Dedifferentiated amniotic fluid mesenchymal stem cell (primary cell): ENCODE measurements around the gene RTF2.
"Not testable (repeated sequence)": the region's sequence is repeated elsewhere in the genome, so short reads cannot be mapped to it uniquely, and the experiment has no call there.

Experiments used
- DNase-seq: peaks from one replicate; pipeline ENCODE4 v3.0.0-alpha.2; 2016; ENCODE audit errors: extremely low spot score

RTF2 gene

DNA sequence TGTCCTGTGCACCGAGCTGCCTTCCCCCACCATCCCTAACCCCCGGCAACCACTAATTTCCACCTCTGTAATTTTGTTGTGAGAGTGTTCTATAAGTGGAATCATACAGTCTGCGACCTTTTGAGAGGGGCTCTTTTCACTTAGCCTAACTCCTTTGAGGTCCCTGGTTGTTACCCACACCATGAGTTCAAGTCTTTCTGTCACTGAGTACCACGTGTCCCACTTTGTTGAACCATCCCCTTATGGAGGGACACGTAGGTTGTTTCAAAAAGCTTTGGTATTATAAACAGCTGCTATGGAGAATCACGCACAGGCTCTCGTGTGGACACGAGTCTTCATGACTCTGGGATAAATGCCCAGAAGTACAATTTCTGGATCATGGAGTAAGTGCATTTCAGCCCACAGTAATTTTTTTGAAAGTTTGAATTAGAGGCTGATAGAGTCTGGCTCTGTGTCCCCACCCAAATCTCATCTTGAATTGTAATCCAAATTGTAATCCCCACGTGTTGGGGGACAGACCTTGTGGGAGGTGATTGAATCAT, 74.1 kb downstream of the RTF2 start:
- no peak for DNase-seq

DNA sequence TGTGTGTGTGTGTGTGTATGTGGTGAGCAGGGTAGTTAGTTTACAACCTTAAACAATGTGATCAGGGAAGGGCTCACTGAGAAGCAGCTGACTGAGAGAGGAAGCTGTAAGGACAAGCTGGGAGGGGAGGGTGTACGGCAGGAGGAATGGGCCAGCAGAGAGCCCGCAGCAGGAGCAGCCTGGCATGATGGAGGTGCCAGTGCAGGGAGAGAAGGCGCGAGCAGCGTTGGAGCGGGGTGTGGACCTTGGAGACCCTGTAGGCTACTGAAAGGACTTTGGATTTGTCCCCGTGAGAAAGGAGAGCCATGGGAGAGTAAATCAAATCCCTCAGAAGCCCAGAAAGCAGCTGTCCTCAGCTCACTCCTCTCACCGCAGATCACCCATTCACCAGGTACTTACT, 83.1 kb downstream of the RTF2 start:
- no peak for DNase-seq

DNA sequence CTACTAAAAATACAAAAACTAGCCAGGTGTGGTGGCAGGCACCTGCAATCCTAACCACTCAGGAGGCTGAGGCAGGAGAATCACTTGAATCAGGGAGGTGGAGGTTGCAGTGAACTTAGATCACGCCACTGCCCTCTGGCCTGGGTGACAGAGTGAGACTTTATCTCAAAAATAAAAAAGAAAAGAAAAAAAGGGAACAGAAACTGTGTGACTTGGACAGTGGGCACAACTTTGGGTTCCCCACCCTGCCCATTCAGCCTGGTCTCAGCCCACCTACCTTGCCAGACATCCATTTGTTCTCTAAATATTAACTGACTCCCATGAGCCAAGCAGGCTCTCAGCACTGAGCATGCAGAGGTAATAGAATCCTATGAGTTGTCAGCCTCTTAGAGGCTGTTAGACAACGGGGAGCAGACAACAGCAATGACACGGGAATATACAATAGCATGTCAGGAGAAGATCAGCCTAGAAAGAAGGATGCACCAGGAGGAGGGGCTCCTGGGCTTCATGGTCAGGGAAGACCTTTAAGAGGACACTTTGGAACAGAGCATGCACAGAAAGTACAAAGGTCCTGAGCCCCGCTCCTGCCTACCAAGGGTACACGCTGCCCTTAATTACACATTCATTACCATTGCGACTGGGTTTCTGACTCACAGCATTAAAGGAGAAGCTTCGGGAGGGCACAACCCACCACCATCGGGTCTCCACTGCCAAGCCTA, 84.6 kb downstream of the RTF2 start:
- no peak for DNase-seq

DNA sequence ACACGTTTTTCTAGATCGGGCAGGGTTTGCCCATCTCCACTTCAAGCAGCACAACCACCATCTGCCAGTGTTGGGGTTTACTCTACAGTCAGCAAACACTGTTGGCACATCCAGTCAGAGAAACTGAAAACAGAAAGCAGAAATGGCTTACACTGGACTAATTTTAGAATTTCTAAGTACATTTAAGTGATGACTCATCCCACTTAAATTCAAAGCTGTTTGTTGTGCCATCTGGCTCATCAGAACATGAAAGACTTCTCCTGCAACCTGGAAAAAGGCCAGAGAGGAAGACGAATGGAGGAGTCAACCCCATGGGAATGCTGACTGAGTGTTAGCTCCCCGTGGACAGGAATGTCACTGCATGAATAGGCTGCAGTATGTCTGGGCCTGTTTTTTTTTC, 86.4 kb downstream of the RTF2 start:
- DNase-seq: peak; percentile 86

DNA sequence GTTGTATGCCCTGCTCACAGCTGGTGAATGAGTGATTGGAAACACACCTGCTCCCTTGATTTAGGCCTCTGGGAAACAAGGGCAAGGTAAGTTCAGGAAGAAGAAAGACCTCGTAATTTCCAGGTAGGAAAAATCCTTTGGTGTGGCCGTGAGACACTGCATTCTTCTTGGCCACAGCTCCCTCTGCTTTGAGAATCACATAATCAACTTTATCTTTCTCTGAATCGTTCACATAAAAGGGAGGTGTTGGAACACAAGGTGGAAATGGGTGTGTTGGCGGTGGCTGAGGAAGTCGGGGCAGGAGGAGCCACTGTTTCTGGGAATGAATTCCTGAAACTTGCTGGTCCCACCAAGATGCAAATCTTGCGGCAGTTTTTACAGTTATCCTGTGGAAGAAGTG, 90.5 kb downstream of the RTF2 start:
- DNase-seq: no peak

DNA sequence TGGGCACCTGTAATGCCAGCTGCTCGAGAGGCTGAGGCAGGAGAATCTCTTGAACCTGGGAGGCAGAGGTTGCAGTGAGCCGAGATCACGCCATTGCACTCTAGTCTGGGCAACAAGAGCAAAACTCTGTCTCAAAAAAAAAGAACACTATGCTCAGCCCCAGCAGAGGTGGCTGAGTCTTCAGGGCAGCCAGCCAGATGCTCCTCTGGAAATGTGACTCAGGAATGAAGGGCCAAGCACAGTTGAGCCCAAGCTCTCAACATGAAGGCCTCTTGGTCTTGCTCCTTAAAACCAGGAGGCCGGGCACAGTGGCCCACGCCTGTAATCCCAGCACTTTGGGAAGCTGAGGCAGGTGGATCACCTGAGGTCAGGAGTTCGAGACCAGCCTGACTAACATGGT, 96.1 kb downstream of the RTF2 start:
- DNase-seq: not testable (repeated sequence)

DNA sequence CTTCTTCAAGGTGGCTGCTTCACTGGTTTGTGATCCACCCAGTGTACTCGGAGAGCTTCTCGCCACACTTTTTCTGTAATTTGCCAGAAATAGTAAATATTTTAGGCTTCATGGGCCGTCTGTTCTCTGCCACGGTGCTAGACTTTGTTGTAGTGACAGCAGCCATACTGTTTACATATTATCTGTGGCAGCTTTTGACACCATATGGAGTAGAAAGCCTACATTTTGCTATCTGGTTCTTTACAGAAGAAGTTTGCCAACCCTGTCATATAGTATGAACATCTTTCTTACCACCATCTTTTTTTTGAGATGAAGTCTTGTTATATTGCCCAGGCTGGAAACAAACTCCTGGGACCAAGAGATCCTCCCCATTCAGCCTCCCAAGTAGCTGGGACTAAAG, 97.1 kb downstream of the RTF2 start:
- DNase-seq: no peak

DNA sequence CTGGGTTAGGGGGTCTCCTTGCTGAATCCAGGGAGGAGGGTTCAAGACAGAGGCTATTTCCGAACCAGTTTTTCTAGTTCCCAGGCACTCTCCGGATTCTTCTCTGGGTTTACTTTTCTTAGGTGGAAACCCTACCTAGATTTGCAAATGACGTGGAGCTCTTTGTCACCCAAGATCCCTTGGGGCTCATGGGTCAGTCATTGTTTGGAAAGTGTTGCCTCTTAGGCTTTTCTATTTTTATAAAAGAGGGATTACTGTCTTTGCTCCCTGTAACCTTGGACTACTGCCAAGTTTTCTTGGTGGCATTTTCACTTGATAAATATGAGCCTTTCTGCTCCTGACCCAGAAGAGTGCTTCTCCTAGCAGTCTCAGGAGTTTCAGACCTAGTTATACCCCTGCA, 98.2 kb downstream of the RTF2 start:
- DNase-seq: no peak
